Caco-2 (cell line): ENCODE data around the gene SH3GL2. TPM values are rescaled to one million over a fixed set of nuclear protein-coding genes. Genes with fewer than 3 reads are reported as not detected.

Source experiments
- BruUV-seq: library from RNA; stranded (reverse); fragments of 400-500 nt; replicated peaks from 2 replicates; lab custom pipeline; 2021; lab: Mats Ljungman, UMichigan
- CTCF ChIA-PET: fragments of 300-600 bp; sonication (Branson Sonifier 250); formaldehyde crosslinking; loops from one replicate; lab custom pipeline; 2022; ENCODE audit warnings: antibody characterized with exemption; lab: Charles Lee
- POLR2A ChIA-PET: fragments of 300-600 bp; sonication (Branson Sonifier 250); formaldehyde crosslinking; loops from one replicate; lab custom pipeline; 2022; ENCODE audit warnings: antibody characterized with exemption; lab: Charles Lee
- DNase-seq, 2 experiments: peaks; one replicate each; pipeline versions ENCODE4 v3.0.0 to v3.0.0-alpha.2; 2020 to 2022
- H3K27me3 ChIP-seq: replicated peaks from 2 replicates; pipeline ENCODE4 v1.6.0; 2011; ENCODE audit warnings: low read length; ENCODE audit not compliant: control insufficient read depth, insufficient read depth
- H3K36me3 ChIP-seq: 2 replicates; pipeline ENCODE4 v1.5.1; 2011; ENCODE audit warnings: low read length; ENCODE audit not compliant: control insufficient read depth, insufficient read depth
- H3K4me1 ChIP-seq: fragments of 250-450 bp; sonication (Bioruptor Pico); 2 replicates; pipeline ENCODE4 v1.5.1; 2020; ENCODE audit warnings: mild to moderate bottlenecking
- H3K4me3 ChIP-seq: 2 replicates; pipeline ENCODE4 v1.5.1; 2011; ENCODE audit warnings: low read depth, mild to moderate bottlenecking, control low read depth, low read length
- H3K9me3 ChIP-seq: fragments of 250-450 bp; sonication (Bioruptor Pico); 2 replicates; pipeline ENCODE4 v1.5.1; 2020; ENCODE audit warnings: mild to moderate bottlenecking, moderate library complexity
- H3K27ac Mint-ChIP-seq: one replicate; pipeline ENCODE4 v1.8.0; 2022; ENCODE audit warnings: mixed read lengths; ENCODE audit not compliant: unreplicated experiment
- H3K27me3 Mint-ChIP-seq: one replicate; pipeline ENCODE4 v1.8.0; 2022; ENCODE audit warnings: mixed read lengths; ENCODE audit not compliant: insufficient read depth, unreplicated experiment
- H3K36me3 Mint-ChIP-seq: one replicate; pipeline ENCODE4 v1.8.0; 2022; ENCODE audit warnings: mild to moderate bottlenecking, mixed read lengths; ENCODE audit not compliant: insufficient read depth, unreplicated experiment
- H3K4me1 Mint-ChIP-seq: one replicate; pipeline ENCODE4 v1.8.0; 2022; ENCODE audit warnings: low read depth, mixed read lengths; ENCODE audit not compliant: unreplicated experiment
- H3K4me3 Mint-ChIP-seq: one replicate; pipeline ENCODE4 v1.8.0; 2022; ENCODE audit warnings: mild to moderate bottlenecking, moderate library complexity, mixed read lengths; ENCODE audit not compliant: unreplicated experiment
- H3K9me3 Mint-ChIP-seq: one replicate; pipeline ENCODE4 v1.8.0; 2022; ENCODE audit warnings: mixed read lengths; ENCODE audit not compliant: unreplicated experiment
- intact Hi-C: fragments of 100-400 bp; cut with micrococcal nuclease; formaldehyde crosslinking; loops from one replicate; pipeline ENCODE4 v1.10.0; 2022; ENCODE audit not compliant: unreplicated experiment
- total RNA-seq: library from RNA; stranded (reverse); gene quantifications from 2 replicates; pipeline ENCODE4 v1.2.3, GENCODE V29; 2022
- TF ChIP-seq, protein P1 (sequence below), 2 experiments: fragments of 200-600 bp in 1 of 2; IDR thresholded peaks; 1 replicate in 1 of 2; 2 replicates in 1 of 2; pipeline versions ENCODE4 v1.5.1 to v1.8.0; 2011 to 2022; ENCODE audit warnings: antibody characterized with exemption in 1 of 2, control low read depth in 1 of 2, inconsistent platforms in 1 of 2, low read depth in 1 of 2, low read length in 1 of 2, mild to moderate bottlenecking in 1 of 2, moderate library complexity in 1 of 2; ENCODE audit not compliant: insufficient read depth in 1 of 2, severe bottlenecking in 1 of 2, unreplicated experiment in 1 of 2

The SH3GL2 gene
- total RNA-seq, 1 experiment from 2014 or later = not detected

DNA sequence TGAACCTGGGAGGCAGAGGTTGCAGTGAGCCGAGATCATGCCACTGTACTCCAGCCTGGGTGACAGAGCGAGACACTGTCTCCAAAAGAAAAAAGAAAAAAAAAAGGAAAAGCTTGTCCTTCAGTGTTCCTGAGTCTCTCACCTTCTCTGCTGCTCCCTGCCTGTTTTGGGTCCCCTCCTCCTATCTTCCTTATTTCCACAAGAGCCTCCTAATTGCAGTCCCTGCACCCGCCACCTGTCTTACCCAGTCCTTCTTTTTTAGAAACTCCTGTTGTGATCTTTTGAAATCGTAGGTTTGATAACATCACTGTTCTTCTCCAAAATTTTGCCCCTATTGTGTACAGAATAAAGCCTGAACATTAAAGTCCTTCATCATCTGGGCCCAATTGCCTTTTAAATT lies 234.9 kb downstream of the SH3GL2 start:
- H3K36me3 ChIP-seq = no peaks in the 10 kb centered on the region
- H3K4me3 ChIP-seq = no peak overlapping the region
- Mint-ChIP-seq H3K4me1 (no peaks in the 10 kb centered on the region), H3K4me3 (no peak overlapping the region), H3K9me3 (no peaks in the 10 kb centered on the region), H3K36me3 (no peaks in the 10 kb centered on the region), H3K27ac (no peak overlapping the region), H3K27me3 (peaks cover 13% of the 10 kb centered on the region)
- H3K27me3 ChIP-seq = no peaks in the 10 kb centered on the region
- intact Hi-C loops = loop anchor here (5.0 kb wide), 1 partner anchor 329 kb away; no protein-coding TSS in a partner anchor
- CTCF ChIA-PET = interaction anchor here (1.4 kb wide), 1 partner anchor 24 kb away, joined by 3 read pairs; no protein-coding TSS in a partner anchor
- no peaks in the 10 kb centered on the region for H3K4me1 ChIP-seq
- DNase-seq = no peak
- TF ChIP-seq, protein P1, sequence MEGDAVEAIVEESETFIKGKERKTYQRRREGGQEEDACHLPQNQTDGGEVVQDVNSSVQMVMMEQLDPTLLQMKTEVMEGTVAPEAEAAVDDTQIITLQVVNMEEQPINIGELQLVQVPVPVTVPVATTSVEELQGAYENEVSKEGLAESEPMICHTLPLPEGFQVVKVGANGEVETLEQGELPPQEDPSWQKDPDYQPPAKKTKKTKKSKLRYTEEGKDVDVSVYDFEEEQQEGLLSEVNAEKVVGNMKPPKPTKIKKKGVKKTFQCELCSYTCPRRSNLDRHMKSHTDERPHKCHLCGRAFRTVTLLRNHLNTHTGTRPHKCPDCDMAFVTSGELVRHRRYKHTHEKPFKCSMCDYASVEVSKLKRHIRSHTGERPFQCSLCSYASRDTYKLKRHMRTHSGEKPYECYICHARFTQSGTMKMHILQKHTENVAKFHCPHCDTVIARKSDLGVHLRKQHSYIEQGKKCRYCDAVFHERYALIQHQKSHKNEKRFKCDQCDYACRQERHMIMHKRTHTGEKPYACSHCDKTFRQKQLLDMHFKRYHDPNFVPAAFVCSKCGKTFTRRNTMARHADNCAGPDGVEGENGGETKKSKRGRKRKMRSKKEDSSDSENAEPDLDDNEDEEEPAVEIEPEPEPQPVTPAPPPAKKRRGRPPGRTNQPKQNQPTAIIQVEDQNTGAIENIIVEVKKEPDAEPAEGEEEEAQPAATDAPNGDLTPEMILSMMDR (IDR thresholded peaks at IDR 0.05; ENCODE audit: insufficient read depth in 1 of 2, low read depth in 1 of 2, low read length in 1 of 2, severe bottlenecking in 1 of 2, unreplicated experiment in 1 of 2) = no peak
- H3K9me3 ChIP-seq = no peaks in the 10 kb centered on the region
- POLR2A ChIA-PET = no interaction called here
- no TSS peak for BruUV-seq

DNA sequence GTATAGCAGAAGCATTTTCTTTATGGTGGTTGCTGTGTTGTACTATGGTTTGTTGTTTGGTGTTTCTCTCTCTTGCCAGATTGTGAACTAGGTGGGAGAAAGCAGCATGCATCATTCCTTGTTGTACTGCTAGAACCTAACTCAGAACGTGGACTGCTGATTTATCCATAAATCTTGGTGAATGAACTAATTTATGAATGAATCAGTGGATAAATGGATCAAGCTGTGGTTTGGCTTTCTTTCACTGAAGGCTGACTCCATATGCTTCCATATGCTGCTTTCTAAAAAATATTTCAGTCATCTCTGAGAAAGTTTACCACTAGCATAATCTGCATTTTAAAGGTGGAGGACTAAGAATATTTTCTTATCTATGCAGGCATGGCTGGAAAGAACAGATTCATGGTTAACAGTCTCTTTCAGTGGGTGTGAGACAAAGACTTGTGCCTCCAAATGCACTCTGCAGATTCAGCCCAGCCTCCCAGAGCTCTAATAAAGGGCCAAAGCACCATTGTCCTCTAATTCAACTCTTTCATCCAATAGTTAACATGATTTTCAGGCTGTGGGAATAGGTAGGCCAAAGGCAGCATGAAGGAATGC lies 237.7 kb downstream of the SH3GL2 start:
- ChIA-PET CTCF (no interaction called here), POLR2A (no interaction called here)
- H3K4me1 Mint-ChIP-seq = no peaks in the 10 kb centered on the region
- no peak overlapping the region for H3K4me3 Mint-ChIP-seq
- no TSS peak for BruUV-seq
- Histone ChIP-seq H3K9me3 (no peaks in the 10 kb centered on the region), H3K36me3 (no peaks in the 10 kb centered on the region), H3K4me1 (no peaks in the 10 kb centered on the region), H3K4me3 (no peak overlapping the region), H3K27me3 (no peaks in the 10 kb centered on the region)
- no peaks in the 10 kb centered on the region for H3K9me3 Mint-ChIP-seq
- H3K27ac Mint-ChIP-seq = no peak overlapping the region
- no peak for DNase-seq
- peaks cover 13% of the 10 kb centered on the region for H3K27me3 Mint-ChIP-seq
- intact Hi-C loops = no loop called here
- TF ChIP-seq, protein P1 (IDR thresholded peaks at IDR 0.05; ENCODE audit: insufficient read depth in 1 of 2, low read depth in 1 of 2, low read length in 1 of 2, severe bottlenecking in 1 of 2, unreplicated experiment in 1 of 2) = no peak
- no peaks in the 10 kb centered on the region for H3K36me3 Mint-ChIP-seq

DNA sequence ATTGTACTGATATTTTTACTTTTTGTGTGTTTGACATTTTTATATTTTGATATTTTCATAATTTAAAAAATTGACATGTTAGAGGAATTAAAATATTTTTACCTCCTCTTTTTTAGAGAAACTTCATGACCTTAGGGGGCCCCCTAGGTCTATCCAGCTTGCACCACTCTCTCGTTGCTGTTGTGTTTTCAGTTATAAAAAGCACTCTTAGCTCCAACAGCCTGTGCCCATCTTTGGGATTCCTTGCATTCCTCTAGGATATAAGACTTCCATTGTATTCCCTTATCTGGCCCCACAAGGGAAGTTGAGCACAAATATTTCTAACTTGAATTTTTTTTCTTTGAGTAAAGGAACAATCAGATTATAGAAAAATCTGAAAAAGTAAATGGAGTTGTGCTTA lies 245.3 kb downstream of the SH3GL2 start:
- H3K36me3 ChIP-seq = no peaks in the 10 kb centered on the region
- POLR2A ChIA-PET = no interaction called here
- no peak for DNase-seq
- TF ChIP-seq, protein P1 (IDR thresholded peaks at IDR 0.05; ENCODE audit: insufficient read depth in 1 of 2, low read depth in 1 of 2, low read length in 1 of 2, severe bottlenecking in 1 of 2, unreplicated experiment in 1 of 2) = no peak
- Mint-ChIP-seq H3K27me3 (peaks cover 2% of the 10 kb centered on the region), H3K9me3 (no peaks in the 10 kb centered on the region), H3K4me3 (no peak overlapping the region), H3K27ac (no peak overlapping the region), H3K4me1 (no peaks in the 10 kb centered on the region), H3K36me3 (no peaks in the 10 kb centered on the region)
- no peaks in the 10 kb centered on the region for H3K9me3 ChIP-seq
- no peak overlapping the region for H3K4me3 ChIP-seq
- intact Hi-C loops = no loop called here
- no peaks in the 10 kb centered on the region for H3K27me3 ChIP-seq
- no TSS peak for BruUV-seq
- H3K4me1 ChIP-seq = no peaks in the 10 kb centered on the region
- CTCF ChIA-PET = no interaction called here
